HG02678 (cell line): ENCODE results near the gene OR7C2.
"Not testable (repeated sequence)": the region's sequence is repeated elsewhere in the genome, so short reads cannot be mapped to it uniquely, and the experiment has no call there.

Experiments used
- ATAC-seq: cut with Tn5 transposase; IDR thresholded peaks from one replicate; pipeline ENCODE4 v1.9.1; 2021; ENCODE audit warnings: mild to moderate bottlenecking, moderate library complexity; ENCODE audit not compliant: unreplicated experiment

OR7C2 gene

GRCh38 chr19:14941189-14941588 is at the start of gene OR7C2:
Gene OR7C2 (plus strand): TSS chr19:14941489. CDS start chr19:14941489, 0 bp downstream.
- ATAC-seq = no peak

DNA sequence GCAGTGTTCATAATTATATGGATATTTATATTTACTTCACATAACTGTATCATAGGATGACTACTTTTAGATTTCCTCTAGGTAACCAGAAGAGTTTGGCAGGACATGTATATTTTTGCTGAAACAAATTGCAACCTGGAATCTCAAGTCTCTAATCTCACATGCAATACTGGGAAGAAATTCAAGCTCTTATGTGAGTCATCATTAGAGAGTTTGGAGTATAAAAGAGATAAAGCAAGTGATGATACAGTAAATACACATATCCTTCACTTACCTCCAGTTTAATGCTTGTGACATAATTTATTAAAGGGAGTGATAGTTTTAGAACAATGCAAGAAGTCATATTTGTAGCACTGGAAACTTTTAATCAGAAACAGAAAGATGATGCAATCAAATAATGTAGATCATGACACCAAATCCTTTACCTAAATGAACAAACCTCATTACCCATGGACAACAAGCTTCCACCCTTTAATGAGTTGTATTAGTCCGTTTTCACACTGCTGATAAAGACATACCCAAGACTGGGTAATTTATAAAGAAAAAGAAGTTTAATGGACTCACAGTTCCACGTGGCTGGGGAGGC is 39.5 kb upstream of the OR7C2 start:
- ATAC-seq = no peak

- no peak for ATAC-seq
Measured at GRCh38 chr19:14906711-14907110, 34.6 kb upstream of the OR7C2 start.

GRCh38 chr19:14915116-14915515 is 26.2 kb upstream of the OR7C2 start:
- ATAC-seq = no peak

DNA sequence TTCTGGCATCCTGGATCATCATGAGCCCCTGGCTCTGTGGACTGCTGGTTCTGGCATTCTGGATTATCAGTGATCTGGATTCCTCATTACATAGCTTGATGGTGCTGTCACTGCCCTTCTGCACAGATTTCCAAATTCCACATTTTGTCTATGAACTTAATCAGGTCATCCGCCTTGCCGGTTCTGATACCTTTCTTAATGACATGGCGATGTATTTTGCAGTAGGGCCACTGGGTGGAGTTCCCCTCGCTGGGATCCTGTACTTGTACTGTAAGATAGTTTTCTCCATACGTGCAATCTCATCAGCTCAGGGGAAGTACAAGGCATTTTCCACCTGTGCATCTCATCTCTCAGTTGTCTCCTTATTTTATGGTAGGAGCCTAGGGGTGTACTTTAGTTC is 24.4 kb upstream of the OR7C2 start:
- no peak for ATAC-seq

DNA sequence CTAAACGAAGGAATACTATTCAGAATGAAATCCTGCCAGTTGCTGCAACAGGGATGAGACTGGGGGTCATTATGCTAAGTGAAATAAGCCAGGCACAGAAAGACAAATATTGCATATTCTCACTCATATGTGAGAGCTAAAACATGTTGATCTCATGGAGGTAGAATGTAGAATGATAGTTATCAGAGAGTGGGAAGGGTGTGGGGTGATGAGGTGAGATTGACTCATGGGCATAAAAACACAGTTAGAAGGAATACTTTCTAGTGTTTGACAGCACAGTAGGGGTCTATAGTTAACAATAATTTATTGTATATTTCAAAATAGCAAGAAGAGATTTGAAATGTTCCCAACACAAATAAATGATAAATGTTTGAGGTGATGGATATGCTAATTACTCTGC is 7.8 kb upstream of the OR7C2 start:
- ATAC-seq = no peak

GRCh38 chr19:14940266-14940665 is 1.0 kb upstream of the OR7C2 start:
- ATAC-seq = no peak

DNA sequence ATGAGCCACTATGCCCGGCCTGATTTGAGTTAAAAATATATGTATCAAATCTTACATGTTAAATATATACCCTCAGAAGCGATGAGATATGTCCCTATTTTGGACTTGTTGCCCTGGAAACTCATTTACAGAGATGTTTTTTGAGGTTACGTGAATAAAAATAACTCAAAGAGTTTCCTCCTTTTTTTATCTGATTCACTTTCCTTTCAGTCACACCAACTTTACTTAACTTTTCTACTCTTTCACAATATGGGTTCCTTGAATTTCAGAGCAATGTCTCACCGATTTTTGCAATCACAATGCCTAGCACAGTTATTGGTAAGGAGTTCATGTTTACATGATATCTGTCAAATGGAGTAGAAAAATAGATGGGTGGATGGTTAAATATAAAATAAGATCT is 2.3 kb downstream of the OR7C2 start:
- no peak for ATAC-seq

- ATAC-seq = no peak
Measured at GRCh38 chr19:14944456-14944855, 3.2 kb downstream of the OR7C2 start.

DNA sequence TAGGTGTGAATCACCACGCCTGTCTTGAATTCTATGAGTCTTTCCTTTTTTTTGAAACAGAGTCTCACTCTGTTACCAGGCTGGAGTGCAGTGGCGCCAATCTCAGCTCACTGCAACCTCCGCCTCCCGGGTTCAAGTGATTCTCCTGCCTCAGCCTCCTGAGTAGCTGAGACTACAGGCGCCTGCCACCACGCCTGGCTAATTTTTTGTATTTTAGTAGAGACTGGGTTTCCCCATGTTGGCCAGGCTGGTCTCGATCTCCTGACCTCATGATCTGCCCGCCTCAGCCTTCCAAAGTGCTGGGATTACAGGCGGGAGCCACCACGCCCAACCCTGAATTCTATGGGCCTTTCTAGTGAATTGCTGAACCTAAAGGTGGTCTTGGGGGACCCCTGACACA is 8.1 kb downstream of the OR7C2 start:
- ATAC-seq = not testable (repeated sequence)

DNA sequence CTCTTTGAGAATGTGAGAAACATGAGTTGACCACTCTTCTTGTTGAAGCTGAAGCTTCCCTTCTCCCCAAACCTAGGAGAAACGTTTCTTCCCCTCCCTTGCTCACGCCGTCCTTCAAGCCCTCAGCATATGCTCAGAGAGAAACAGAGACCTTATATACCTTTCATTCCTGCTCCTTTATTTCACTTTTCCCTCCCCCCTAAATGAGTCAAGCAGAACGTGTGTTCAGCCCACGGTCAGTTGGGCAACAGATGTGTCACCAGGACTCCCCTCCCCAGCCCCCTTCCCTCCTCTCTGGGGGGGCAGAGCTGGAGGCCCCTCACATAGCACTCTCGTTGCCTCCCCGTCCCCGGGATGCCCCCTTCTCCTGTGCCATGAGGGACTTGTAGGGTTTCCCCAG is 8.6 kb downstream of the OR7C2 start:
- no peak for ATAC-seq

DNA sequence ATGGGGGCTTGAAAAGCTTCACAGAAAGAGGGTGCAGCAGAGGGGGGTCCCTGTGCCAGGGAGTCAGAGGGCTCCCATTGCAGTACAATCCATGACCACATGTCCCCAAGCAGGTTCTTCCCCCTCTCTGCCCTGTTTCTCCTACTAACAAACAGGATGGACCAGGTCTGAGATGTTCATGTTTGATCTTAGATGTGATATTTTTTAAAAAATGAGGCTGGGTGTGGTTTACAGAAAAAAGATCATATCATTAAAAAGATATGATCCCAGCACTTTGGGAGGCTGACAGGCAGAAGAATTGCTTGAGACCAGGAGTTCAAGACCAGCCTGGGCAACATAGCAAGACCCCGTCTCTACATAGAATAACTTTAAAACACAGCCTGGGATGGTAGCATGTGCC is 9.1 kb downstream of the OR7C2 start:
- no peak for ATAC-seq

DNA sequence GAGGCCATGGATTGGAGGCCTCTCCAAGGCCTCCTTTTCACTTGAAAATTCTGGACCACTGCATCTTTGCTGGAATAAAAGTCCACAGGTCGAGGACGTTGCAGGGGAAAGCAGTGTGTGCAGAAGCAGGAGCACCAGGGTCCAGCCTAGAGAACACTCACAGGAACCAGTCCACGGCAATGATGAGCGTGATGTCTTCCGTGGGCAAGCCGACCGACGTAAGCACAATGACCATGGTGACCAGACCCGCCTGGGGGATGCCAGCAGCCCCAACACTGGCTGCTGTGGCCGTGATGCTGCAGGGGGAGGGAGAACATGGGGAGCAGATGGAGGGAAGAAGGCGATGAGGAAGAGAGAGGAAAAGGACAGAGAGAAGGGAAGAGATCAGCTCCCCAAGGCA is 11.5 kb downstream of the OR7C2 start:
- no peak for ATAC-seq

DNA sequence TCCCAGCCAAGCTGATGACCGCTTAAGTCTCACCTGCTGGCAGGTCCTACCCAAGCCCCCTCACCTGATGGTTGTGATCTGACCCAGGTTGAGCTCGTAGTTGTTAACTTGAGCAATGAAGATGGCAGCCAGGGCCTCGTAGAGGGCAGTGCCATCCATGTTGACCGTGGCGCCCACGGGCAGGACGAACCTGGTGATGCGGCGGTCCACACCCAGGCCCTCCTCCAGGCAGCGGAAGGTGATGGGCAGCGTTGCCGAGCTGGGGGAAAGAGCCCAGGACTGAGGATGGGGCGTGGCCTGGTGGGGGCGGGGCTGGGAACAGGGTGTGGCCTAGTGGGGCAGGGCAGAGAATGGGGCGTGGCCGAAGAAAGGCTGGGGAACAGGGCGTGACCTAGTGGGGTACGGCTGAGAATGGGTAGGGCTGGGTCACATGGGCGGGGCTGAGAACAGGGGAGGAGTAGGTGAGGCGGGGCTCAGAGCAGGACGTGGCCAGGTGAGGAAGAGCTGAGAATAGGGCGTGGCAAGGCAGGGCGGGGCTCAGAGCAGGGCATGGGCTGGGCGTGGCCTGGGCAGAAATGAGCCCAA is 12.9 kb downstream of the OR7C2 start:
- ATAC-seq = no peak

DNA sequence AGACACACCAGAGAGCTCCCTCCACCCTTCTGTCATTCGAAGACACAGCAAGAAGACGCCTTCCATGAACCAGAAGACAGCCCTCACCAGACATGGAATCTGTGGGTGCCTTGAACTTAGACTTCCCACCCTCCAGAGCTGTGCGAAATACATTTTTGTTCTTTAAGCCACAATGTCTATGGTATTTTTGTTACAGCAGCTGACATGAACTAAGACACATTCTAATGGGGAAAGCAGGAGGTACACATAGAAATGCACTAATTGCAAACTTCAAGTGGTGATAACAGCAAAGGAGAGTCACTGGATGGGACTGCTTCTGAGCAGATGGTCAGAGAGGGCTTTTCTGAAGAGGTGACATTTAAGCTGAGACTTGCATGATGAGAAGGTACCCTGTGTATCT is 16.2 kb downstream of the OR7C2 start:
- no peak for ATAC-seq

- no peak for ATAC-seq
Measured at GRCh38 chr19:14959263-14959662, 18.0 kb downstream of the OR7C2 start.

GRCh38 chr19:14961956-14962685 is 20.8 kb downstream of the OR7C2 start:
- ATAC-seq = no peak

- no peak for ATAC-seq
Measured at GRCh38 chr19:14968247-14968646, 27.0 kb downstream of the OR7C2 start.

DNA sequence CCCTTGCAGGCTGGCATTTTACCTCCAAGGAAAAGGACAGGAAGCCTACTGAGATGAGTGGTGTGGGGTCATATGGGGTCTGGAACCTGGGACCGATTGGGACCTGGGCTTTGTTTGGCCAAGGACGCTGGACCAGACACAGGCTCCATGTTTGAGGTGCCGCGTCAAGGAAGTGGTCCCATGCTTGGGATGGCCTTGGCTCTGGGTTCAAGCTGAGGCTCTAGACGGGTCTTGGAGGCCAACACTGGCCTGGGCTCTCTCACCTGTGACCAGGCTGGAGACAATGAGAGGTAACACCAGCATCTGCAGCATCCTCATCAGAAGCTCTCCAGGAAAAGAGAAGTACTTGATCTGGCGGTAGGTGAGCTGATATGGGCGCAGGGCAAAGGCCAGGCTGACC is 30.2 kb downstream of the OR7C2 start:
- no peak for ATAC-seq

GRCh38 chr19:14972676-14973075 is 31.4 kb downstream of the OR7C2 start:
- no peak for ATAC-seq

- ATAC-seq = no peak
Measured at GRCh38 chr19:14974488-14974887, 33.2 kb downstream of the OR7C2 start.

DNA sequence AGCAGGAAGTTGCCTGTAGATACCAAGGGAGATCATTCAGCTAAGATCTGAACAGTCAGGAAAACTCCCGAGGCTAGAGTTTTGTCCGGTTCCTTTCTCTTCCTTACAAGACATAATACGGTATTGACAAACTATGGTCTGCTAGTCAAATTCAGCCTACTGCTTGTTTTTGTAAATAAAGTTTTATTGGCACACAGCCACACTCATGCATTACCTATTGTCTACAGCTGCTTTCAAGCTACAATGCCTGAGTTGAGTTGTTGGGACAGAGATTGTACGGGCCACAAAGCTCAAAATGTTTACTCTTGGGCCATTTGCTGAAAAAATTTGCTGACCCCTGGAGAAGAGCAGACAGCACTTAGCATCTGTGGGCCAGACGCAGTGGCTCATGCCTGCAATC is 35.8 kb downstream of the OR7C2 start:
- no peak for ATAC-seq
